ENCODE data around the gene TAPT1. TPM values are rescaled to one million over a fixed set of nuclear protein-coding genes. Genes with fewer than 3 reads are reported as not detected.

The TAPT1 gene
- polyA plus RNA-seq, 1 donor from 2014 or later, result 34.2 TPM

- H4K20me1 ChIP-seq (ENCODE audit: insufficient read depth), result no peaks in the 10 kb centered on the region
- no peak overlapping the region for H3K9ac ChIP-seq (ENCODE audit: low read length)
- no peak overlapping the region for H2AFZ ChIP-seq (ENCODE audit: low read depth, low read length)
- no peaks in the 10 kb centered on the region for H3K9me3 ChIP-seq (ENCODE audit: low read length)
- no peaks in the 10 kb centered on the region for H3K9me2 ChIP-seq (ENCODE audit: insufficient read depth, low read length)
- no peak overlapping the region for H3K27ac ChIP-seq (ENCODE audit: low read length)
- no peaks in the 10 kb centered on the region for H3F3A ChIP-seq (ENCODE audit: insufficient read depth, low read length, poor library complexity, severe bottlenecking)
- H3K4me2 ChIP-seq (ENCODE audit: low read length), result no peak overlapping the region
- H3K27me3 ChIP-seq (ENCODE audit: insufficient read depth, low read depth, low read length), result no peaks in the 10 kb centered on the region
- no peaks in the 10 kb centered on the region for H3K36me3 ChIP-seq (ENCODE audit: insufficient read depth, low read length)
- TF ChIP-seq TAF1 (IDR thresholded peaks at IDR 0.05; ENCODE audit: low read depth) (no peak), SMC3 (conservative IDR thresholded peaks at IDR 0.05; ENCODE audit: poor library complexity) (no peak), REST (IDR thresholded peaks at IDR 0.05; ENCODE audit: borderline replicate concordance) (no peak), RAD21 (conservative IDR thresholded peaks at IDR 0.05) (no peak), MXI1 (conservative IDR thresholded peaks at IDR 0.05; ENCODE audit: poor library complexity, severe bottlenecking) (no peak), EZH2 (IDR thresholded peaks at IDR 0.05; ENCODE audit: borderline replicate concordance, insufficient read depth, low read length, poor library complexity, severe bottlenecking) (no peak), POLR2AphosphoS5 (IDR thresholded peaks at IDR 0.05) (no peak), EP300 (conservative IDR thresholded peaks at IDR 0.05; ENCODE audit: poor library complexity, severe bottlenecking) (no peak)
- TF ChIP-seq, protein P1, sequence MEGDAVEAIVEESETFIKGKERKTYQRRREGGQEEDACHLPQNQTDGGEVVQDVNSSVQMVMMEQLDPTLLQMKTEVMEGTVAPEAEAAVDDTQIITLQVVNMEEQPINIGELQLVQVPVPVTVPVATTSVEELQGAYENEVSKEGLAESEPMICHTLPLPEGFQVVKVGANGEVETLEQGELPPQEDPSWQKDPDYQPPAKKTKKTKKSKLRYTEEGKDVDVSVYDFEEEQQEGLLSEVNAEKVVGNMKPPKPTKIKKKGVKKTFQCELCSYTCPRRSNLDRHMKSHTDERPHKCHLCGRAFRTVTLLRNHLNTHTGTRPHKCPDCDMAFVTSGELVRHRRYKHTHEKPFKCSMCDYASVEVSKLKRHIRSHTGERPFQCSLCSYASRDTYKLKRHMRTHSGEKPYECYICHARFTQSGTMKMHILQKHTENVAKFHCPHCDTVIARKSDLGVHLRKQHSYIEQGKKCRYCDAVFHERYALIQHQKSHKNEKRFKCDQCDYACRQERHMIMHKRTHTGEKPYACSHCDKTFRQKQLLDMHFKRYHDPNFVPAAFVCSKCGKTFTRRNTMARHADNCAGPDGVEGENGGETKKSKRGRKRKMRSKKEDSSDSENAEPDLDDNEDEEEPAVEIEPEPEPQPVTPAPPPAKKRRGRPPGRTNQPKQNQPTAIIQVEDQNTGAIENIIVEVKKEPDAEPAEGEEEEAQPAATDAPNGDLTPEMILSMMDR (IDR thresholded peaks at IDR 0.05; ENCODE audit: poor library complexity, severe bottlenecking), result no peak
- H3K4me3 ChIP-seq (ENCODE audit: low read length), result no peak overlapping the region
- no peaks in the 10 kb centered on the region for H3K79me2 ChIP-seq (replicated peaks; ENCODE audit: insufficient read depth, low read length)
These were observed 115.5 kb downstream of the TAPT1 start for GRCh38 chr4:16110661-16111290.

Small RNAs within 50 kb of the gene (small RNA-seq; reads per million reads assigned to genes)
- gene RPS21P4, result 0 reads per million in 3 experiments

Other genes starting within 250 kb of the TAPT1 start
- gene PROM1, start 142.4 kb downstream of the TAPT1 start, polyA plus RNA-seq, result 1.1 and 2.3 TPM in 2 replicates